Prostate gland (tissue), 2 donors: Measurements from ENCODE around the gene KDM1A.

Experiments
- CTCF ChIP-seq, 4 experiments: fragments of 200-600 bp in 2 of 4; fragments of 450-650 bp in 2 of 4; sonication (generic) in 2 of 4; IDR thresholded peaks; 1 replicate in 3 of 4; 2 replicates in 1 of 4; pipeline ENCODE4 v1.5.1; 2016 to 2019; ENCODE audit warnings: antibody characterized with exemption in 4 of 4, mild to moderate bottlenecking in 2 of 4, moderate library complexity in 2 of 4
- POLR2A ChIP-seq: fragments of 450-650 bp; IDR thresholded peaks from one replicate; pipeline ENCODE4 v1.6.1; 2016; ENCODE audit warnings: antibody characterized with exemption, mild to moderate bottlenecking

GRCh38 chr1:22995774-22996173 lies 23.5 kb upstream of the KDM1A start:
- TF ChIP-seq CTCF (IDR thresholded peaks at IDR 0.05) (no peak), POLR2A (no peak)
